Thyroid gland (tissue), 4 donors: Measurements from ENCODE around the gene ZNF423. TPM values are rescaled to one million over a fixed set of nuclear protein-coding genes. Genes with fewer than 3 reads are reported as not detected.

ENCODE experiments used
- DNase-seq, 2 donors: peaks; one replicate each; pipeline ENCODE4 v3.0.0-alpha.2; 2019
- H3K27ac ChIP-seq, 3 donors: fragments of 200-600 bp; sonication (generic); 1 replicate in 2 of 3; 2 replicates in 1 of 3; pipeline ENCODE4 v1.5.1; 2016 to 2019; ENCODE audit warnings: mild to moderate bottlenecking in 1 of 3, moderate library complexity in 1 of 3
- H3K27me3 ChIP-seq: fragments of 200-600 bp; sonication (generic); one replicate; pipeline ENCODE4 v1.5.1; 2019
- H3K36me3 ChIP-seq, 2 donors: fragments of 200-600 bp; sonication (generic); one replicate each; pipeline ENCODE4 v1.5.1; 2016 to 2019
- H3K4me1 ChIP-seq, 2 donors: fragments of 200-600 bp; sonication (generic); one replicate each; pipeline ENCODE4 v1.5.1; 2017 to 2019
- H3K4me3 ChIP-seq, 3 donors: fragments of 200-600 bp; sonication (generic); replicated peaks in 1 of 3; 1 replicate in 2 of 3; 2 replicates in 1 of 3; pipeline ENCODE4 v1.5.1; 2016; ENCODE audit warnings: mild to moderate bottlenecking in 1 of 3
- H3K9me3 ChIP-seq: fragments of 200-600 bp; sonication (generic); one replicate; pipeline ENCODE4 v1.5.1; 2017
- POLR2A ChIP-seq, 2 donors: fragments of 450-650 bp; IDR thresholded peaks; one replicate each; pipeline ENCODE4 v1.6.1; 2017; ENCODE audit warnings: antibody characterized with exemption in 2 of 2, mild to moderate bottlenecking in 2 of 2, moderate library complexity in 1 of 2
- WGBS, 2 donors: methylation state at CpG; one replicate each; pipeline ENCODE4 v1.1.5; 2017; 5-methylcytosine and 5-hydroxymethylcytosine counted together
- intact Hi-C: fragments of 100-400 bp; cut with DNase I; formaldehyde crosslinking; loops from one replicate; pipeline ENCODE4 v1.15.1; 2023
- total RNA-seq, 4 donors: library from RNA; depleted of rRNA; stranded (reverse); fragments of >200 nt; gene quantifications; one replicate each; pipeline ENCODE4 v1.2.3, GENCODE V29; 2016
- TF ChIP-seq, protein P1 (sequence below), 6 experiments: fragments of 200-600 bp in 3 of 6; fragments of 450-650 bp in 3 of 6; sonication (generic) in 3 of 6; IDR thresholded peaks; one replicate each; pipeline ENCODE4 v1.5.1; 2016 to 2019; ENCODE audit warnings: antibody characterized with exemption in 6 of 6, mild to moderate bottlenecking in 2 of 6, inconsistent platforms in 1 of 6, moderate library complexity in 1 of 6

The ZNF423 gene
- total RNA-seq, 4 donors from 2014 or later = 7.4 to 10.0 (median 8.5) TPM

DNA sequence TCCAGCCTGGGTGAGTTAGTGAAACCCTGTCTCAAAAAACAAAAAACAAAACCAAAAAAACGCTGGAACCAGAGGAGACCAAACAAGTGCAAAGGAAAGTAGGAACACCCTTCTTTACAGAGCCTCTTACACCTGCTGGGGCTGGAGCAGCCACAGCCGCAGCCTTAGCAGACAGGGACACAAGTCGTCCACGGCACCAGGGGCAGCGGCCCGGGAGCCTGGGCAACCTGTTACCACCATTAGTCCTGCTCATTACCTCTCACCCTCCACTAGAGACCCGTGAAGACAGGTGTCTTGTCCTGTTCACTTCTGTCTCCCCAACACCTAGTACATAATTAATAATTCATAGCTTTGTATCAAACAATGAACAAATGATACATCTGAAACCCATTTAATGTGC is 398.7 kb downstream of the ZNF423 start:
- no peak for DNase-seq
- H3K27me3 ChIP-seq = no peaks in the 10 kb centered on the region
- intact Hi-C loops = no loop called here
- no peak for TF ChIP-seq POLR2A (IDR thresholded peaks at IDR 0.05)
- TF ChIP-seq, protein P1, sequence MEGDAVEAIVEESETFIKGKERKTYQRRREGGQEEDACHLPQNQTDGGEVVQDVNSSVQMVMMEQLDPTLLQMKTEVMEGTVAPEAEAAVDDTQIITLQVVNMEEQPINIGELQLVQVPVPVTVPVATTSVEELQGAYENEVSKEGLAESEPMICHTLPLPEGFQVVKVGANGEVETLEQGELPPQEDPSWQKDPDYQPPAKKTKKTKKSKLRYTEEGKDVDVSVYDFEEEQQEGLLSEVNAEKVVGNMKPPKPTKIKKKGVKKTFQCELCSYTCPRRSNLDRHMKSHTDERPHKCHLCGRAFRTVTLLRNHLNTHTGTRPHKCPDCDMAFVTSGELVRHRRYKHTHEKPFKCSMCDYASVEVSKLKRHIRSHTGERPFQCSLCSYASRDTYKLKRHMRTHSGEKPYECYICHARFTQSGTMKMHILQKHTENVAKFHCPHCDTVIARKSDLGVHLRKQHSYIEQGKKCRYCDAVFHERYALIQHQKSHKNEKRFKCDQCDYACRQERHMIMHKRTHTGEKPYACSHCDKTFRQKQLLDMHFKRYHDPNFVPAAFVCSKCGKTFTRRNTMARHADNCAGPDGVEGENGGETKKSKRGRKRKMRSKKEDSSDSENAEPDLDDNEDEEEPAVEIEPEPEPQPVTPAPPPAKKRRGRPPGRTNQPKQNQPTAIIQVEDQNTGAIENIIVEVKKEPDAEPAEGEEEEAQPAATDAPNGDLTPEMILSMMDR (IDR thresholded peaks at IDR 0.05) = no peak
- no peaks in the 10 kb centered on the region for H3K9me3 ChIP-seq
- WGBS, 2 donors = 83 to 85% methylated on average over 7 of the region's 7 CpGs
- no peak overlapping the region for H3K27ac ChIP-seq
- no peaks in the 10 kb centered on the region for H3K4me1 ChIP-seq
- no peak overlapping the region for H3K4me3 ChIP-seq
- no peaks in the 10 kb centered on the region for H3K36me3 ChIP-seq

GRCh38 chr16:49456763-49457162 is 399.1 kb downstream of the ZNF423 start:
- H3K36me3 ChIP-seq = no peaks in the 10 kb centered on the region
- TF ChIP-seq, protein P1 (IDR thresholded peaks at IDR 0.05) = no peak
- TF ChIP-seq POLR2A (IDR thresholded peaks at IDR 0.05) = no peak
- WGBS, 2 donors = 93% methylated on average over 10 of the region's 10 CpGs
- H3K4me1 ChIP-seq = no peaks in the 10 kb centered on the region
- no peak overlapping the region for H3K27ac ChIP-seq
- DNase-seq = no peak
- no peaks in the 10 kb centered on the region for H3K9me3 ChIP-seq
- H3K4me3 ChIP-seq = no peak overlapping the region
- intact Hi-C loops = no loop called here
- no peaks in the 10 kb centered on the region for H3K27me3 ChIP-seq

DNA sequence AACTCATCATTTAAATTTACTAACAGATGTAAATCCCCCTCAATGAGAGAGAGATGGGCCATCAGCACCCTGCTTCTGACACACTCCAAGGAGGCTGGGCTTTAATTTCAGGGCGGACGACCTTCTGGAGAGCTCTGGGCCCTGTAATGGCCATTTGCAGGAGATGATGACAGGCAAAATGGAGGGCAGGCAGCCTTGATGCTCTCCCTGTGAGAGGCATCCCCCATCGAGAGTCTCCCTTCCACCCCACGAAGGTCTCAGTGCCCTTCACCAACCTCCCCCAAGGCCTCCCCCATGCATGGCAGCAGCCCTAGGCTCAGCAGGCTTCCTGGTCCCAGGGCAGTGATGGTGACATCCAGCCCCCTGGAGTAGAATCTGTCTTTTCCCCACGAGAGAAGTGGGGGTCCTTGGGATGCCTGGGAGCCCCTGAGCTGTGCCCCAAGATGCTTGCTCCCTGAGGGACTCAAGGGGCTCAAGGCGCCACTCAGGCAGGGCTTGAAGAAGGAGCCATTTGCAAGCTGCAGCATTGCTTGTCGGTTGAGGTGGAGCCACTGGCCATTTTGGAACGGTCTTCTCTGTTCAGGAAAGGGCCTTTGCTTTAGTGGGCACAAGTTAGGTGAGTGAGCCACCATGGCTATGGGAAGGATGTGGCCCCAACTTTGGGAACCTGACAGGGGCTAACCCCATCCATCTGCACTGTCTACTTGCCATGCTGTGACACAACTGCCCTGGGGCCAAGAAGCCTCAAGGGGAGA is 399.7 kb downstream of the ZNF423 start:
- no peak for DNase-seq
- H3K36me3 ChIP-seq = no peaks in the 10 kb centered on the region
- H3K9me3 ChIP-seq = no peaks in the 10 kb centered on the region
- H3K4me3 ChIP-seq = no peak overlapping the region
- H3K4me1 ChIP-seq = no peaks in the 10 kb centered on the region
- intact Hi-C loops = no loop called here
- H3K27me3 ChIP-seq = no peaks in the 10 kb centered on the region
- 86 to 89% methylated on average over 8 of the region's 8 CpGs for WGBS, 2 donors
- no peak overlapping the region for H3K27ac ChIP-seq
- TF ChIP-seq, protein P1 (IDR thresholded peaks at IDR 0.05) = no peak
- no peak for TF ChIP-seq POLR2A (IDR thresholded peaks at IDR 0.05)

- DNase-seq = no peak
- intact Hi-C loops = no loop called here
- Histone ChIP-seq H3K27me3 (no peaks in the 10 kb centered on the region), H3K9me3 (no peaks in the 10 kb centered on the region), H3K4me3 (no peak overlapping the region), H3K4me1 (no peaks in the 10 kb centered on the region), H3K27ac (no peak overlapping the region), H3K36me3 (no peaks in the 10 kb centered on the region)
- 85 to 90% methylated on average over 7 to 11 of the region's 11 CpGs for WGBS, 2 donors
- TF ChIP-seq, protein P1 (IDR thresholded peaks at IDR 0.05) = no peak
- no peak for TF ChIP-seq POLR2A (IDR thresholded peaks at IDR 0.05)
Measured at GRCh38 chr16:49455181-49455990, 400.5 kb downstream of the ZNF423 start.
